Measurements from ENCODE around the gene SPSB1.

GRCh38 chr1:9258629-9259028 lies 34.1 kb upstream of the SPSB1 start:
- TF ChIP-seq CTCF (IDR thresholded peaks at IDR 0.05) (no peak), POLR2A (IDR thresholded peaks at IDR 0.05) (no peak), POLR2AphosphoS5 (IDR thresholded peaks at IDR 0.05) (no peak)

Measured in prostate gland (tissue), 2 donors.